CD4-positive, alpha-beta T cell treated with Interferon gamma for 1 hour (primary cell): Measurements from ENCODE around the gene TMEM232.
"Not testable (repeated sequence)": the region's sequence is repeated elsewhere in the genome, so short reads cannot be mapped to it uniquely, and the experiment has no call there.

ENCODE experiments used
- DNase-seq: peaks from one replicate; pipeline ENCODE4 v3.0.0-alpha.2; 2020

The TMEM232 gene

GRCh38 chr5:110705349-110705748 is 21.1 kb downstream of the TMEM232 start:
- DNase-seq, result no peak

- no peak for DNase-seq
These were observed 23.0 kb downstream of the TMEM232 start for GRCh38 chr5:110703481-110703880.

GRCh38 chr5:110702704-110703103 is 23.8 kb downstream of the TMEM232 start:
- no peak for DNase-seq

- no peak for DNase-seq
These were observed 24.2 kb downstream of the TMEM232 start for GRCh38 chr5:110702300-110702699.

GRCh38 chr5:110692669-110693068 is 33.8 kb downstream of the TMEM232 start:
- DNase-seq, result not testable (repeated sequence)

GRCh38 chr5:110690587-110690986 is 35.9 kb downstream of the TMEM232 start:
- DNase-seq, result not testable (repeated sequence)

- DNase-seq, result no peak
These were observed 39.0 kb downstream of the TMEM232 start for GRCh38 chr5:110687485-110687884.

GRCh38 chr5:110686270-110686669 is 40.2 kb downstream of the TMEM232 start:
- no peak for DNase-seq

GRCh38 chr5:110681953-110682352 is 44.5 kb downstream of the TMEM232 start:
- no peak for DNase-seq

GRCh38 chr5:110681109-110681508 is 45.4 kb downstream of the TMEM232 start:
- no peak for DNase-seq

GRCh38 chr5:110676554-110676953 is 49.9 kb downstream of the TMEM232 start:
- DNase-seq, result not testable (repeated sequence)

- no peak for DNase-seq
These were observed 61.2 kb downstream of the TMEM232 start for GRCh38 chr5:110665184-110665726.

- no peak for DNase-seq
These were observed 62.9 kb downstream of the TMEM232 start for GRCh38 chr5:110663525-110663924.

- DNase-seq, result no peak
These were observed 68.5 kb downstream of the TMEM232 start for GRCh38 chr5:110658006-110658405.

- DNase-seq, result no peak
These were observed 73.1 kb downstream of the TMEM232 start for GRCh38 chr5:110653231-110653970.

GRCh38 chr5:110651507-110651906 is 75.0 kb downstream of the TMEM232 start:
- no peak for DNase-seq

GRCh38 chr5:110644357-110644756 is 82.1 kb downstream of the TMEM232 start:
- no peak for DNase-seq

GRCh38 chr5:110638970-110639902 is 87.2 kb downstream of the TMEM232 start:
- DNase-seq, result no peak

GRCh38 chr5:110634475-110634874 is 92.0 kb downstream of the TMEM232 start:
- no peak for DNase-seq

GRCh38 chr5:110631236-110631635 is 95.2 kb downstream of the TMEM232 start:
- DNase-seq, result no peak

- no peak for DNase-seq
These were observed 96.1 kb downstream of the TMEM232 start for GRCh38 chr5:110630350-110630749.

GRCh38 chr5:110625376-110625999 is 101.0 kb downstream of the TMEM232 start:
- no peak for DNase-seq

- DNase-seq, result no peak
These were observed 102.6 kb downstream of the TMEM232 start for GRCh38 chr5:110623874-110624273.
